CD14-positive monocyte (primary cell): Measurements from ENCODE around the gene B4GALNT3. TPM values are rescaled to one million over a fixed set of nuclear protein-coding genes. Genes with fewer than 3 reads are reported as not detected.
A peak's percentile ranks its signal among the peaks of the same experiment; 100 is the strongest.

Source experiments
- DNase-seq, 3 donors: peaks; one replicate each; pipeline ENCODE4 v3.0.0-alpha.2; 2011 to 2022
- H2AFZ ChIP-seq: 2 replicates; pipeline ENCODE4 v1.6.0; 2012; ENCODE audit warnings: mild to moderate bottlenecking, low read depth, low read length, inconsistent platforms; ENCODE audit not compliant: insufficient read depth, poor library complexity, severe bottlenecking
- H3K27ac ChIP-seq, 2 donors: 1 replicate in 1 of 2; 2 replicates in 1 of 2; pipeline ENCODE4 v1.5.1; 2012 to 2013; ENCODE audit warnings: low read length in 2 of 2, control low read depth in 1 of 2, inconsistent platforms in 1 of 2, low read depth in 1 of 2, mild to moderate bottlenecking in 1 of 2
- H3K27me3 ChIP-seq, 2 donors: one replicate each; pipeline versions ENCODE4 v1.6.0 to v1.6.1; 2011 to 2013; ENCODE audit warnings: low read length in 2 of 2; ENCODE audit not compliant: control insufficient read depth in 2 of 2, insufficient read depth in 2 of 2
- H3K36me3 ChIP-seq, 2 donors: replicated peaks in 1 of 2; 1 replicate in 1 of 2; 2 replicates in 1 of 2; pipeline versions ENCODE4 v1.5.1 to v1.6.1; 2012 to 2013; ENCODE audit warnings: low read length in 2 of 2, control low read depth in 1 of 2, inconsistent platforms in 1 of 2, mild to moderate bottlenecking in 1 of 2; ENCODE audit not compliant: insufficient read depth in 2 of 2, control insufficient read depth in 1 of 2
- H3K4me1 ChIP-seq, 2 donors: 1 replicate in 1 of 2; 2 replicates in 1 of 2; pipeline versions ENCODE4 v1.5.1 to v1.6.1; 2012 to 2013; ENCODE audit warnings: low read length in 2 of 2, control low read depth in 1 of 2, inconsistent platforms in 1 of 2, mild to moderate bottlenecking in 1 of 2, moderate library complexity in 1 of 2; ENCODE audit not compliant: insufficient read depth in 2 of 2, control insufficient read depth in 1 of 2
- H3K4me2 ChIP-seq: replicated peaks from 2 replicates; pipeline ENCODE3; 2012; ENCODE audit warnings: low read length, moderate library complexity, mild to moderate bottlenecking; ENCODE audit not compliant: poor library complexity, severe bottlenecking; ENCODE audit errors: extremely low read depth
- H3K4me3 ChIP-seq, 3 experiments: fragments of 200-600 bp in 1 of 3; sonication (generic) in 1 of 3; replicated peaks in 1 of 3; 1 replicate in 2 of 3; 2 replicates in 1 of 3; pipeline ENCODE4 v1.5.1; 2011 to 2013; ENCODE audit warnings: low read length in 3 of 3, mild to moderate bottlenecking in 3 of 3, control low read depth in 2 of 3, low read depth in 2 of 3, inconsistent platforms in 1 of 3, moderate library complexity in 1 of 3
- H3K79me2 ChIP-seq: 2 replicates; pipeline ENCODE4 v1.6.0; 2012; ENCODE audit warnings: mild to moderate bottlenecking, control low read depth, inconsistent platforms, low read length, moderate library complexity; ENCODE audit not compliant: insufficient read depth
- H3K9ac ChIP-seq: 2 replicates; pipeline ENCODE4 v1.6.0; 2017; ENCODE audit warnings: low read length, mild to moderate bottlenecking; ENCODE audit not compliant: insufficient read depth, poor library complexity, severe bottlenecking
- H3K9me3 ChIP-seq, 2 donors: replicated peaks in 1 of 2; 1 replicate in 1 of 2; 2 replicates in 1 of 2; pipeline versions ENCODE4 v1.5.1 to v1.6.1; 2012 to 2013; ENCODE audit warnings: low read length in 2 of 2, control low read depth in 1 of 2; ENCODE audit not compliant: control insufficient read depth in 1 of 2, insufficient read depth in 1 of 2
- H4K20me1 ChIP-seq: 2 replicates; pipeline ENCODE4 v1.6.0; 2012; ENCODE audit warnings: mild to moderate bottlenecking, low read length, control low read depth, moderate library complexity; ENCODE audit not compliant: insufficient read depth
- H3K27ac Mint-ChIP-seq, 7 donors: one replicate each; pipeline ENCODE4 v1.8.0; 2020; ENCODE audit warnings: mild to moderate bottlenecking in 7 of 7, mixed read lengths in 7 of 7, moderate library complexity in 6 of 7, inconsistent platforms in 2 of 7
- H3K27me3 Mint-ChIP-seq, 3 donors: one replicate each; pipeline ENCODE4 v1.8.0; 2021 to 2022; ENCODE audit warnings: low read depth in 3 of 3, mild to moderate bottlenecking in 3 of 3, mixed read lengths in 3 of 3, moderate library complexity in 3 of 3, inconsistent platforms in 1 of 3
- H3K36me3 Mint-ChIP-seq, 2 donors: one replicate each; pipeline ENCODE4 v1.8.0; 2020; ENCODE audit warnings: mixed read lengths in 2 of 2, inconsistent platforms in 1 of 2, mild to moderate bottlenecking in 1 of 2
- H3K4me1 Mint-ChIP-seq: one replicate; pipeline ENCODE4 v1.8.0; 2020; ENCODE audit warnings: mild to moderate bottlenecking, mixed read lengths
- H3K4me3 Mint-ChIP-seq, 2 donors: one replicate each; pipeline ENCODE4 v1.8.0; 2020; ENCODE audit warnings: mild to moderate bottlenecking in 2 of 2, mixed read lengths in 2 of 2, moderate library complexity in 1 of 2
- H3K9me3 Mint-ChIP-seq, 7 donors: one replicate each; pipeline ENCODE4 v1.8.0; 2020 to 2022; ENCODE audit warnings: mixed read lengths in 7 of 7, mild to moderate bottlenecking in 6 of 7, moderate library complexity in 6 of 7, inconsistent platforms in 2 of 7
- CTCF ChIP-seq: fragments of 200-600 bp; IDR thresholded peaks from one replicate; pipeline ENCODE4 v1.8.0; 2022; ENCODE audit warnings: antibody characterized with exemption, mild to moderate bottlenecking
- WGBS: methylation state at CpG from one replicate; pipeline ENCODE4 v1.1.5; 2013; ENCODE audit warnings: missing lambda C conversion rate; ENCODE audit not compliant: insufficient coverage; 5-methylcytosine and 5-hydroxymethylcytosine counted together
- intact Hi-C, 2 donors: fragments of 100-400 bp; cut with micrococcal nuclease; formaldehyde crosslinking; loops; one replicate each; pipeline versions ENCODE4 v1.15.0 to v1.15.1; 2023
- polyA plus RNA-seq, 3 donors: library from polyadenylated mRNA; depleted of rRNA in 1 of 3; unstranded in 2 of 3; stranded (reverse) in 1 of 3; fragments of 300-500 nt in 2 of 3; fragments of >200 nt in 1 of 3; fragmentation: Illumina TruSeq in 2 of 3; gene quantifications; 1 replicate in 2 of 3; 2 replicates in 1 of 3; pipeline ENCODE4 v1.2.3, GENCODE V29; 2012 to 2021

Gene B4GALNT3
- polyA plus RNA-seq, 3 donors: 0.09 to 0.10 TPM; not detected in 1

- Histone ChIP-seq H3K27ac (no peak overlapping the region), H3K9ac (no peak overlapping the region), H3K4me3 (no peak overlapping the region), H3K4me1 (peaks cover 36 to 42% of the 10 kb centered on the region in 2 donors), H2AFZ (peak overlapping the region; percentile 24), H3K79me2 (no peaks in the 10 kb centered on the region), H3K4me2 (no peak overlapping the region), H3K9me3 (no peaks in the 10 kb centered on the region), H4K20me1 (no peaks in the 10 kb centered on the region), H3K36me3 (no peaks in the 10 kb centered on the region), H3K27me3 (no peaks in the 10 kb centered on the region)
- 80% methylated on average over 9 of the region's 11 CpGs for WGBS
- H3K9me3 Mint-ChIP-seq: peaks cover 0 to 6% (median 2%) of the 10 kb centered on the region in 7 donors
- peak overlapping the region in 3 of 7 donors; percentile 18 to 68 (median 56) for H3K27ac Mint-ChIP-seq
- H3K27me3 Mint-ChIP-seq: peaks cover 0 to 1% (median 0%) of the 10 kb centered on the region in 3 donors
- H3K4me1 Mint-ChIP-seq: peaks cover 49% of the 10 kb centered on the region
- H3K36me3 Mint-ChIP-seq: peaks cover 22 to 23% of the 10 kb centered on the region in 2 donors
- intact Hi-C loops: no loop called here
- H3K4me3 Mint-ChIP-seq: peak overlapping the region in 1 of 2 donors; percentile 39
- no peak for TF ChIP-seq CTCF
- DNase-seq: no peak
Observed at GRCh38 chr12:592024-592505, 132.3 kb downstream of the B4GALNT3 start.

DNA sequence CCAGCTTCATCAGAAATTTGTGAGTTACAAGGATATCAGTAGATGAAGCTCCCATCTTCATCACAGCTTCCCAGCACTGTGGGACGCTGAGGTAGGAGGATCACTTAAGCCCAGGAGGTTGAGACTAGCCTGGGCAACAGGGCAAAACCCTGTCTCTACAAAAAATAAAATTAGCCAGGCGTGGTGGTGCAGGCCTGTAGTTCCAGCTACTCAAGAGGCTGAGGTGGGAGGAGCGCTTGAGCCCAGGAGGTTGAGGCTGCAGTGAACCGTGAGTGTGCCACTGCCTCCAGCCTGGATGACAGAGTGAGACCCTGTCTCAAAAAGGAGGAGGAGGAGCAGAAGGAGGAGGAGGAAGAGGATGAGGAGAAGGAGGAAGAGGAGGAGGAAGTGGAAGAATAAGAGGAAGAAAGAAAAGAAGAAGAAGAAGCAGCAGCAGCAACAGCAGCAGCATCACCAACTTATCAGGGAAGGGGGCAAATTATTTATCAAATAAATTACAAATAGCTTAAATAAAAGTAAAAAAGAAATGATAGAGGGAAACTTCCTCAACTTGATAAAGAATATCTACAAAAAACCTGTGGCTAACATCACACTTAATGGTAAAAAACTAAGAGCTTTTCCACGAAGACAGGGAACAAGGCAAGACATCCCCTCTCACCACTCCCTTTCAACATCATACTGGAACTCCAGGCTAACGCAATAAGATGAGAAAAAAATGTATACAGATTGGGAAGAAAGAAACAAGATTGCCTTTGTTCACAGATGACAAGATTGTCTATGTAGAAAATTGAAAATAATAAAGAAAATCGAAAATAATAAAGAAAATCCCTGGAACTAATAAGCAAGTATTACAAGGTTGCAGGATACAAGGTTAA, 133.9 kb downstream of the B4GALNT3 start:
- no peaks in the 10 kb centered on the region for H3K36me3 ChIP-seq
- intact Hi-C loops: no loop called here
- Mint-ChIP-seq H3K27me3 (peaks cover 0 to 1% (median 0%) of the 10 kb centered on the region in 3 donors), H3K36me3 (peaks cover 18 to 23% of the 10 kb centered on the region in 2 donors), H3K9me3 (peaks cover 0 to 3% (median 0%) of the 10 kb centered on the region in 7 donors), H3K27ac (peak overlapping the region; percentile 53 to 92 (median 84)), H3K4me3 (peak overlapping the region in 1 of 2 donors; percentile 80), H3K4me1 (peaks cover 54% of the 10 kb centered on the region)
- TF ChIP-seq CTCF: no peak
- no peak overlapping the region for H2AFZ ChIP-seq
- no peaks in the 10 kb centered on the region for H3K27me3 ChIP-seq
- peak in 2 of 3 donors; percentile 41 to 68 for DNase-seq
- peak overlapping the region; percentile 42 for H3K4me2 ChIP-seq
- no peaks in the 10 kb centered on the region for H4K20me1 ChIP-seq
- H3K9me3 ChIP-seq: no peaks in the 10 kb centered on the region
- no peaks in the 10 kb centered on the region for H3K79me2 ChIP-seq
- peaks cover 39 to 47% of the 10 kb centered on the region in 2 donors for H3K4me1 ChIP-seq
- H3K4me3 ChIP-seq: peak overlapping the region in 1 of 3 experiments; percentile 30
- no peak overlapping the region for H3K9ac ChIP-seq
- peak overlapping the region; percentile 42 to 66 for H3K27ac ChIP-seq
- WGBS: 91% methylated on average over 3 of the region's 7 CpGs
